HG02943 (cell line): ENCODE data around the gene HIGD1A.

ENCODE experiments used
- ATAC-seq: cut with Tn5 transposase; IDR thresholded peaks from one replicate; pipeline ENCODE4 v1.9.1; 2021; ENCODE audit warnings: mild to moderate bottlenecking, low read depth, moderate library complexity; ENCODE audit not compliant: unreplicated experiment

The HIGD1A gene

GRCh38 chr3:42741796-42742195 lies 62.5 kb downstream of the HIGD1A start:
- ATAC-seq: no peak

- no peak for ATAC-seq
These were observed 64.7 kb downstream of the HIGD1A start for GRCh38 chr3:42739401-42740158.

DNA sequence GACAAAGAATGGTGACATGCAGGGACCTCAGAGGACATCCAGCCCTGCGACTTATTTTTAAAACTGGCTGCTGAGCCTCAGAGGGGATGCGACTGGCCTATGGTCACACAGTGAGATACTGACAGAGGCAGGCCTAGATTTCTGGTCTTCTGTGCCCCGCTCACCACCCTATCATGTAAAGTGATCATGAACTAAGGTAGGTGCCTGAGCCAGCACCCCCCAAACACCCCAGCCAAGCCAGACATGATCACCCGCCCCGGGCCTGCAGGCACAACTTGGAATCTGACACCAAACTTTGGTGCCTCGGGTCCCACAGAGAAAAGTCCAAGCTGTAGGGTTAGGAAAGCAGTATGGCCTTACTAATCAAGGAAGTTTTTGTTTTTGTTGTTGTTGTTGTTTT lies 67.8 kb downstream of the HIGD1A start:
- ATAC-seq: no peak

DNA sequence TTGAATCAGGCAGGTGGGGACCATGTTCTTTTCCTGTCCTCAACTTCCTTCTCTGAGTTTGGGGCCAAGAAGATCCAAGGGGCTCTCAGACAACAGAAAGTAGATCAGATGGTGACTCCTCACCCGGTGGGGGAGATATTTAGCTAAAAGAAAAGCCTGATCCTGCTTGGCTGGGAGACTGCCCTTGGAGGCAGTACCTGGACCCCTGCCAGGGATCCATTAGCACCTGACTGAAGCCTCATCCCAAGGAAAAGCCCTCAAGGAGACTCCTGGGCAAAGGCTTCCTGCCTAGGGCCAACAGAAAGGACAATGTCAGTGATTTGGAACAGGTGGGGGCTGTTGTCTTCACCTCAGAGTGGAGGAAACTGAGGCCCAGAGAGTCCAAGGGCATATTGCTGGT lies 68.2 kb downstream of the HIGD1A start:
- no peak for ATAC-seq

DNA sequence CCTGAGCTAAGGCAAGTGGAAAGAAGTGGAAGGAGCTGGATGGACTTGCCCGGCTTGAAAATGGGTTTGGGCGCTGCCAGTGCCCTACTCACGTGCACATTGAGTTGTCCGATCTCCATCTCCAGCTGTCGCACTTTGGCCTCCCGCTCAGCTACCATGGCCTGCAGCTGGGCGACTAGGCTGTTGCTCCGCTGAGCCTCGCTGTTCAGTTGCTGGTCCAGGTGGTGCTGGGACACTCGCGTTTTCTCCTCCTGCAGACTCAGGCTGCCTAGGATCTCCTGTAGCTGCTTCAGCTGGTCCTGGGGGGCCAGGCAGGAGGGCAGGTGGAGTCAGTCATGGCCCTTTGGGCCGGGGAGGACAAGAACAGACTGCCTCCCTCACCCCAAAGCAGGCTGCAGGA lies 68.7 kb downstream of the HIGD1A start:
- no peak for ATAC-seq

DNA sequence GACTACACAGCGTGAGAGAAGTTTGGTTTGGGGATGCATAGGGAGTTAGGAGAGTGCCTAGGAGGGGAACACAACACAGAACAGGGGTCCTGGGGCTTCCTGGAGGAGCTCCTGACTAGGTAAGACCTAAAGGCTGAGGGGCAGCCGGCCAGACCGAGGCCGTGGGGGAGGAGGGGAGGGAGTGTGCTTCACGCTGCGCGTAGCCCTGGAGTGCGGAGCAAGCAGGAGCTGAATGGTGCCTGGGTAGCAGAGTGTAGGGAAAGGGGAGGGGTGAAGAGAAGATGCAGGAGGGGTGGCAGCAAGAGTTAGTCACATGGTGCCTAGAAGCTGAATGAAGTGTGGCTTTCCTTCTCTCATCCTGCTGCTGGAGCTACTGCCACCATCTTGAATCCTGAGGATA lies 69.3 kb downstream of the HIGD1A start:
- ATAC-seq: no peak

DNA sequence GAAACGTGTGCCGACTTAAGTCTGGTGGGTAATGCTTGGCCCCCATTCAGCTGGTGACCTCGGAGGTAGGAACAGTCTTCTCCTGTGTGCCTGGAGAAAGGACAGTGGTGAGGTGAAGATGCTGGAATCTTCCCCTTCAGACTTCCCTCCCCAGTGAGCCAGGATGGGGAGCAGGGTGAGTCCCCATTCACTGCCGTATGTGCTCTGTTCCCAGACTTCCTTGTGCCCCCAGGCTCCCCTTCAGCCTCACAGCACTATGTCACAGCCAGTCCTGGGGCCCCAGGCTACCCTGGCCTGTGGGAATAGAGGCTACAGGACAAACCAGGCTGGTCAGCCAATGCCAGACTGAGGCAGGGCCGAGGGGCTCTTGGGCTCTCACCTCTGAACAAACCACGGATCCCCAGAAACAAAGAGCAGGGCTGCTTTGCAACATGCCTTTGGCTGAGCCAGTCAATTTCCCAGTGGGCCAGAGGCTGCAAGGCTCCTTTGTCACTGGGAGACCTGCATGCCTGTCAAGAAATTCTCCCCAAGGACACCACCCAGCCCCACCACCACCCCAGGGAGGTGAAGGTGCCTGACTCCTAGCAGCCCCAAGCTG lies 69.9 kb downstream of the HIGD1A start:
- no peak for ATAC-seq

DNA sequence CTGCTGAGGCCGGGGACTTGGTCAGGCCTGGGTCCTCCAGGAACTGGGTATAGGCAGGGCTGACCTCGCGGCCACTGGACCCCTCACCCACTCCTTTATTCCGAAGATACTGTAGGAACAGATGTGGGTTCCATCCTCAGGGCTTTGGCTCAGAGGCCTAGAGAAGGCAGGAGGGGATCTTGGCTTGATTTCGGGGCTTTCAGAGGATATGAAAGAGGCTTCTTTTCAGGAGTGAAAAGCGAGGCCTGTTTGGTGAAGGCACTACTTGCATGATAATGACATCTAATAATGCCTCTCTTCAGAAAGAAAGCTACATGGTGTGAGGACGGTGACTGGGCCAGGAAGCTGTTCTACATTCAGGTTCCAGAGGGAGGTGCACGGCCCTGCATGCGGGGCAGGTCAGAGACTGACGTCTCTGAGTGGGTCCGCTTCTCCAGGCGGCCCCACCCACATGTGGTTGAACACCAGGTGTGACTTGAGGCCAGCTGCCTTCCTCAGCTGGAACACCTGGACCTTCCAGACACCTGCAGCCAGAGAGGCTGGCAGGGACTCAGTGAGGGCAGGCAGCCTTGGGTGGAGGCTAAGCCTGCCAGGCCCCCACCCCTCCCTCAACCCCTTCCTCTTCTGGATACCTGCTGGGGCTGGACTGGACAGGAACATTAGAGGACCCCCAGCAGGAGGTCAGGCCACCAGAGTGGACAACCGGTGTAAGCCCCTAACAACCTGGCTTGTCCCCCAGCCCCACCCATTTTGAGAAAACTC lies 70.6 kb downstream of the HIGD1A start:
- no peak for ATAC-seq
